Osteocyte (in vitro differentiated cells): ENCODE data around the gene RTN4RL1. TPM values are rescaled to one million over a fixed set of nuclear protein-coding genes. Genes with fewer than 3 reads are reported as not detected.

Experiments used
- DNase-seq: peaks from one replicate; pipeline ENCODE4 v3.0.0; 2021; ENCODE audit warnings: mixed read lengths; ENCODE audit not compliant: unreplicated experiment; ENCODE audit errors: extremely low spot score
- H3K27ac Mint-ChIP-seq: one replicate; pipeline ENCODE4 v1.8.0; 2021; ENCODE audit warnings: mild to moderate bottlenecking, mixed read lengths; ENCODE audit not compliant: unreplicated experiment
- H3K27me3 Mint-ChIP-seq: one replicate; pipeline ENCODE4 v1.8.0; 2021; ENCODE audit warnings: mixed read lengths; ENCODE audit not compliant: unreplicated experiment
- H3K36me3 Mint-ChIP-seq: one replicate; pipeline ENCODE4 v1.8.0; 2021; ENCODE audit warnings: mixed read lengths; ENCODE audit not compliant: unreplicated experiment
- H3K4me1 Mint-ChIP-seq: one replicate; pipeline ENCODE4 v1.8.0; 2021; ENCODE audit warnings: mixed read lengths; ENCODE audit not compliant: unreplicated experiment
- H3K4me3 Mint-ChIP-seq: one replicate; pipeline ENCODE4 v1.8.0; 2021; ENCODE audit warnings: mild to moderate bottlenecking, moderate library complexity, mixed read lengths; ENCODE audit not compliant: unreplicated experiment
- H3K9me3 Mint-ChIP-seq: one replicate; pipeline ENCODE4 v1.8.0; 2021; ENCODE audit warnings: mixed read lengths; ENCODE audit not compliant: unreplicated experiment
- CTCF ChIP-seq: fragments of 200-600 bp; sonication (generic); IDR thresholded peaks from 2 replicates; pipeline ENCODE4 v1.5.0; 2021; ENCODE audit warnings: antibody characterized with exemption, mild to moderate bottlenecking, moderate library complexity
- total RNA-seq: library from RNA; stranded (reverse); gene quantifications from 2 replicates; pipeline ENCODE4 v1.2.1, GENCODE V29; 2021

The RTN4RL1 gene
- total RNA-seq, 1 donor from 2014 or later = 3.7 TPM

- no peak for TF ChIP-seq CTCF
- Mint-ChIP-seq H3K4me3 (no peak overlapping the region), H3K4me1 (peaks cover 32% of the 10 kb centered on the region), H3K27ac (no peak overlapping the region), H3K36me3 (no peaks in the 10 kb centered on the region), H3K27me3 (peaks cover 27% of the 10 kb centered on the region), H3K9me3 (no peaks in the 10 kb centered on the region)
- no peak for DNase-seq
These were observed 55.4 kb downstream of the RTN4RL1 start for GRCh38 chr17:1969712-1970111.

GRCh38 chr17:1967213-1967612, 57.9 kb downstream of the RTN4RL1 start:
- no peak for TF ChIP-seq CTCF
- Mint-ChIP-seq H3K4me3 (no peak overlapping the region), H3K4me1 (peaks cover 26% of the 10 kb centered on the region), H3K27ac (no peak overlapping the region), H3K27me3 (peaks cover 22% of the 10 kb centered on the region), H3K9me3 (no peaks in the 10 kb centered on the region), H3K36me3 (no peaks in the 10 kb centered on the region)
- DNase-seq = no peak

- Mint-ChIP-seq H3K9me3 (no peaks in the 10 kb centered on the region), H3K4me1 (peaks cover 26% of the 10 kb centered on the region), H3K27ac (peak overlapping the region; percentile 40), H3K4me3 (no peak overlapping the region), H3K27me3 (peaks cover 22% of the 10 kb centered on the region), H3K36me3 (no peaks in the 10 kb centered on the region)
- no peak for TF ChIP-seq CTCF
- no peak for DNase-seq
These were observed 58.7 kb downstream of the RTN4RL1 start for GRCh38 chr17:1966274-1967086.

- no peak overlapping the region for H3K4me3 Mint-ChIP-seq
- peaks cover 20% of the 10 kb centered on the region for H3K27me3 Mint-ChIP-seq
- no peak for TF ChIP-seq CTCF
- H3K9me3 Mint-ChIP-seq = no peaks in the 10 kb centered on the region
- H3K4me1 Mint-ChIP-seq = peaks cover 33% of the 10 kb centered on the region
- DNase-seq = no peak
- peak overlapping the region; percentile 40 for H3K27ac Mint-ChIP-seq
- H3K36me3 Mint-ChIP-seq = no peaks in the 10 kb centered on the region
These were observed 59.4 kb downstream of the RTN4RL1 start for GRCh38 chr17:1965556-1966273.

- no peak for TF ChIP-seq CTCF
- DNase-seq = no peak
- H3K36me3 Mint-ChIP-seq = no peaks in the 10 kb centered on the region
- H3K4me1 Mint-ChIP-seq = peaks cover 54% of the 10 kb centered on the region
- peaks cover 5% of the 10 kb centered on the region for H3K27me3 Mint-ChIP-seq
- H3K27ac Mint-ChIP-seq = no peak overlapping the region
- H3K9me3 Mint-ChIP-seq = no peaks in the 10 kb centered on the region
- no peak overlapping the region for H3K4me3 Mint-ChIP-seq
These were observed 61.9 kb downstream of the RTN4RL1 start for GRCh38 chr17:1963250-1963649.
